ENCODE results near the gene ARL8B. TPM values are rescaled to one million over a fixed set of nuclear protein-coding genes. Genes with fewer than 3 reads are reported as not detected.

The ARL8B gene
- total RNA-seq, 2 donors from 2014 or later = 40.8 to 51.4 TPM

GRCh38 chr3:5151586-5151985 is 29.5 kb downstream of the ARL8B start:
- H3K9me3 ChIP-seq = no peaks in the 10 kb centered on the region
- DNase-seq = no peak
- H3K27me3 ChIP-seq = no peaks in the 10 kb centered on the region
- TF ChIP-seq, protein P1, sequence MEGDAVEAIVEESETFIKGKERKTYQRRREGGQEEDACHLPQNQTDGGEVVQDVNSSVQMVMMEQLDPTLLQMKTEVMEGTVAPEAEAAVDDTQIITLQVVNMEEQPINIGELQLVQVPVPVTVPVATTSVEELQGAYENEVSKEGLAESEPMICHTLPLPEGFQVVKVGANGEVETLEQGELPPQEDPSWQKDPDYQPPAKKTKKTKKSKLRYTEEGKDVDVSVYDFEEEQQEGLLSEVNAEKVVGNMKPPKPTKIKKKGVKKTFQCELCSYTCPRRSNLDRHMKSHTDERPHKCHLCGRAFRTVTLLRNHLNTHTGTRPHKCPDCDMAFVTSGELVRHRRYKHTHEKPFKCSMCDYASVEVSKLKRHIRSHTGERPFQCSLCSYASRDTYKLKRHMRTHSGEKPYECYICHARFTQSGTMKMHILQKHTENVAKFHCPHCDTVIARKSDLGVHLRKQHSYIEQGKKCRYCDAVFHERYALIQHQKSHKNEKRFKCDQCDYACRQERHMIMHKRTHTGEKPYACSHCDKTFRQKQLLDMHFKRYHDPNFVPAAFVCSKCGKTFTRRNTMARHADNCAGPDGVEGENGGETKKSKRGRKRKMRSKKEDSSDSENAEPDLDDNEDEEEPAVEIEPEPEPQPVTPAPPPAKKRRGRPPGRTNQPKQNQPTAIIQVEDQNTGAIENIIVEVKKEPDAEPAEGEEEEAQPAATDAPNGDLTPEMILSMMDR (IDR thresholded peaks at IDR 0.05) = no peak
- no peaks in the 10 kb centered on the region for H3K36me3 ChIP-seq
- H3K4me3 ChIP-seq = no peak overlapping the region
- intact Hi-C loops (cut with DNase I) = no loop called here
- no peak overlapping the region for H3K9ac ChIP-seq (ENCODE audit: low read depth in 2 of 2, low read length in 2 of 2)
- no peaks in the 10 kb centered on the region for H3K4me1 ChIP-seq
- H3K27ac ChIP-seq = no peak overlapping the region

- H3K9ac ChIP-seq (ENCODE audit: low read depth in 2 of 2, low read length in 2 of 2) = no peak overlapping the region
Observed at GRCh38 chr3:5153074-5153473, 31.0 kb downstream of the ARL8B start.

GRCh38 chr3:5155241-5155640 is 33.1 kb downstream of the ARL8B start:
- intact Hi-C loops (cut with DNase I) = no loop called here
- Histone ChIP-seq H3K36me3 (no peaks in the 10 kb centered on the region), H3K4me3 (no peak overlapping the region), H3K27ac (no peak overlapping the region), H3K9me3 (no peaks in the 10 kb centered on the region), H3K27me3 (no peaks in the 10 kb centered on the region), H3K9ac (ENCODE audit: low read depth in 2 of 2, low read length in 2 of 2) (no peak overlapping the region), H3K4me1 (no peaks in the 10 kb centered on the region)
- TF ChIP-seq, protein P1 (IDR thresholded peaks at IDR 0.05) = no peak
- no peak for DNase-seq

More at GRCh38 chr3:5153074-5153473, 31.0 kb downstream of the ARL8B start:
- Histone ChIP-seq H3K36me3 (no peaks in the 10 kb centered on the region), H3K27ac (no peak overlapping the region), H3K27me3 (no peaks in the 10 kb centered on the region), H3K4me1 (no peaks in the 10 kb centered on the region), H3K4me3 (no peak overlapping the region), H3K9me3 (no peaks in the 10 kb centered on the region)
- TF ChIP-seq, protein P1 (IDR thresholded peaks at IDR 0.05) = no peak
- intact Hi-C loops (cut with DNase I) = no loop called here
- DNase-seq = no peak

DNA sequence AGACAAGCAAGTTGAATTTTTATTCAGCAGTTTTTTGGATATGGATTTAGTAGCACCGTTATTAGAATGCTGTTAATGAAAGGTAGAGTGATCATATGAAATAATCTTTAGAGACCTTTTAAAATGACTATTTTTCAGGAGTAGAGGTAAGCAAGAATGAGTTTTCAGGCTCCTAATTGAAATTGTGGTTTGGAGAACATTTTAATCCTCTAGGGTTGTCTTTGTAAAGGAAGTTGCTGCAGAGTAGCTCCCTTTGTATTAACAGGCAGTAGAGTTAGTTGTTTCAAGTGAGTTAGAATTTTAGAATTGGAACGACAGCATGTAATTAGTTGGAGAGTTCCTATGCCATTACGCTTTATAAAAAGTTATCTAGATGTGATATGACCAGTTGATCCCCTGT is 38.2 kb downstream of the ARL8B start:
- no peaks in the 10 kb centered on the region for H3K27me3 ChIP-seq
- no peak overlapping the region for H3K27ac ChIP-seq
- H3K4me3 ChIP-seq = no peak overlapping the region
- no peak for DNase-seq
- H3K4me1 ChIP-seq = no peaks in the 10 kb centered on the region
- H3K36me3 ChIP-seq = no peaks in the 10 kb centered on the region
- TF ChIP-seq, protein P1 (IDR thresholded peaks at IDR 0.05) = no peak
- no peaks in the 10 kb centered on the region for H3K9me3 ChIP-seq
- intact Hi-C loops (cut with DNase I) = no loop called here
- H3K9ac ChIP-seq (ENCODE audit: low read depth in 2 of 2, low read length in 2 of 2) = no peak overlapping the region

DNA sequence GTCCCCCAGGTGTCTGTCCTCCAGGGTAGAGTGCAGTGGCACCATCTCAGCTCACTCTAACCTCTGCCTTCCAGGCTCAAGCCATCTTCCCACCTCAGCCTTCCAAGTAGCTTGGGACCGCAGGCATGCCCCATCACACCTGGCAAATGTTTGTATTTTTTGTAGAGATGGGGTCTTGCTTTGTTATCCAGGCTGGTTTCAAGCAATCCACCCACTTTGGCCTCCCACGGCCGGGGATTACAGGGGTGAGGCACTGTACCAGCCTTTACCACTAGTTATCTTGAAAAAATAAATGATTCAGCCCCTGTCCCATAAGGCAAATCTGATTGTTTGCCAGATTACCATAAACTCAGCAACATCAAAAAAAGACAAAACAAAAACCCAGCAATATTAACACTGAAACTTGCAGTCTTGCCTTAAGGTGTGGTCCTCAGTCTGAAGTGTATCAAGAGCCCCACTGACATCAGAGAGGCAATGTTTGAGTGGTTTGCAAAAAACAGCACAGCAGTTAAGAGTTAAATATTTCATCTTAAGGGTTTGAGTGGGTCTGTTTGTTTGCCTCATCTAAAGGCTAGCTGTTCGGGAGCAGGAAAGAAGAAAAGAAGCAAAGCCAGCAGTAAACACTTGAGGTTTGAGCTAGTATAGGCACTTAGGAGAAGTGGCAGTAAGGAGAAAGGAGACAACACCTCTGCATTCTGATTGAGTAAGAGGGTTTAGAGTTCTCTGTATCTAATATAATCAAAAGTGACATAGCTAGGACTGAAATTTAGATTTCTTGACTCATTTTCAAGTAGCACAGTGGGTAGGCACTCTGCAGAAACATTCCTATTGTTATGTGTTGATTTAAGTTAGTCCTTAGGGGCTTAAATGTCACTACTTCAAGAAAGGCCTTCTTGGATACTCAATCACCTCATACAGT is 39.1 kb downstream of the ARL8B start:
- Histone ChIP-seq H3K4me1 (no peaks in the 10 kb centered on the region), H3K9ac (ENCODE audit: low read depth in 2 of 2, low read length in 2 of 2) (no peak overlapping the region)

More for the DNA sequence above, 39.1 kb downstream of the ARL8B start:
- Histone ChIP-seq H3K27ac (no peak overlapping the region), H3K9me3 (no peaks in the 10 kb centered on the region), H3K27me3 (no peaks in the 10 kb centered on the region), H3K4me3 (no peak overlapping the region), H3K36me3 (no peaks in the 10 kb centered on the region)
- intact Hi-C loops (cut with DNase I) = no loop called here
- no peak for DNase-seq
- TF ChIP-seq, protein P1 (IDR thresholded peaks at IDR 0.05) = no peak
